DMS153 treated with DMSO at 0.1 percent for 48 hours (cell line): ENCODE measurements around the gene LETM1.

Experiments
- DNase-seq: peaks from one replicate; lab custom pipeline; 2025; ENCODE audit not compliant: unreplicated experiment; lab: John Stamatoyannopoulos, UW

LETM1 gene

GRCh38 chr4:1808851-1809753, 46.9 kb downstream of the LETM1 start:
- no peak for DNase-seq

GRCh38 chr4:1808396-1808795, 47.6 kb downstream of the LETM1 start:
- no peak for DNase-seq

- DNase-seq, result no peak
Observed at GRCh38 chr4:1807332-1807777, 48.6 kb downstream of the LETM1 start.

- no peak for DNase-seq
Observed at GRCh38 chr4:1806596-1807331, 49.2 kb downstream of the LETM1 start.

GRCh38 chr4:1806223-1806564, 49.8 kb downstream of the LETM1 start:
- no peak for DNase-seq

GRCh38 chr4:1805493-1806222, 50.3 kb downstream of the LETM1 start:
- DNase-seq, result no peak

DNA sequence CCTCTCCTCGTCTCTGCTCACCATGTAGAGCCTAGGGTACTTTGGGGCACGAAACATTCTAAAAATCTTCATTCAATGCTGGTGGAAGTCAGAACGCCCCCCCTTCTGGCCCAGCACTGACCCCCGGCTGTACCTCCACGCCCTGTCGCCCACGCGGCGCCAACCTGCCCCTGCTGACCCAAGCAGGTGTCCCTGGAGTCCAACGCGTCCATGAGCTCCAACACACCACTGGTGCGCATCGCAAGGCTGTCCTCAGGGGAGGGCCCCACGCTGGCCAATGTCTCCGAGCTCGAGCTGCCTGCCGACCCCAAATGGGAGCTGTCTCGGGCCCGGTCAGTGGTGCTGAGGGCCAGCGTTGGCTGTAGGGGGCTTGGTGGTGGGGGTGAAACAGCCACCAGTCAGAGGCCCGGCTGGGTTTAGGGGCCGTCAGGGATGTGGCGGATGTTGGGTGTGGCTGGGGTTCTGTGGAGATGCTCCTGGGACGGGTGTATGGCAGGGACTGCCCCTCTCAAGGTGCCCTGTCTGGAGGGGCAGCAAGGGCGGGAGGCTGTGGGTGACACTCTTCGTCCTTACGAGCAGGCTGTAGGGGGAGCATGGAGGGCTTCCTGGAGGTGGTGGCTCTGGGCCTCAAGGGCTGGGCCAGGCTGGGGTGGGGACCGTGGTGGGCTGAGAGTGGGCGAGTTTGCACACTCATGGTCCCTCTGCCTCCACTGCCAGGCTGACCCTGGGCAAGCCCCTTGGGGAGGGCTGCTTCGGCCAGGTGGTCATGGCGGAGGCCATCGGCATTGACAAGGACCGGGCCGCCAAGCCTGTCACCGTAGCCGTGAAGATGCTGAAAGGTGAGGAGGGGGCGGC, 51.1 kb downstream of the LETM1 start:
- no peak for DNase-seq

- DNase-seq, result no peak
Observed at GRCh38 chr4:1803523-1804423, 52.2 kb downstream of the LETM1 start.

- no peak for DNase-seq
Observed at GRCh38 chr4:1802720-1803522, 53.0 kb downstream of the LETM1 start.

DNA sequence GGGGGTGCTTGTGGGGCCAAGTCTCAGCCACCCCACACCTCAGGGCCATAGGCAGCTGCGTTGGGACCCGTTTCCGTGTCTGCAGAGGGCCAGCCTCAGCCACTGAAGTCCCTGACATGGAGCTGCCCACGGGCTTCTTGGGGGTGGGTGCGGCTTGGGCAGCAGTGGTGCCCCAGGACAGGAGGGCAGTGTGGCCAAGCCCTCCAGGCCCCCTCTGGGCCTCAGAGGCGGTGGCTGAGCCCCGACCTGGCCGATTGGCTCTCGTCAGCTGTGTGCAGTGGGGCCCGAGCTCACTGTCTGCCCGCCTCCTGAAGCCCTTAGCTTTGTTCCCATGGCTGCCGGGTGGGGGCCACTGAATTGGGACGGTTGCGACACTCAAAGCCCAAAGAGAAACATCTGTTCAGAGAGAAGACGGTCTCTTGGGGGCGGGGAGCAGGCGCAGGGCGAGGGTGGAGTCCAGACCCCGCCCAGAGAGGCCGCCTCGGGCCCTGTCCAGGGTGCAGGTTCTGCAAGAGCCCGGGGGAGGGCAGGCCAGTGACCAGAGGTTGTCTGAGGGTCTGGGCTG, 53.7 kb downstream of the LETM1 start:
- no peak for DNase-seq

DNA sequence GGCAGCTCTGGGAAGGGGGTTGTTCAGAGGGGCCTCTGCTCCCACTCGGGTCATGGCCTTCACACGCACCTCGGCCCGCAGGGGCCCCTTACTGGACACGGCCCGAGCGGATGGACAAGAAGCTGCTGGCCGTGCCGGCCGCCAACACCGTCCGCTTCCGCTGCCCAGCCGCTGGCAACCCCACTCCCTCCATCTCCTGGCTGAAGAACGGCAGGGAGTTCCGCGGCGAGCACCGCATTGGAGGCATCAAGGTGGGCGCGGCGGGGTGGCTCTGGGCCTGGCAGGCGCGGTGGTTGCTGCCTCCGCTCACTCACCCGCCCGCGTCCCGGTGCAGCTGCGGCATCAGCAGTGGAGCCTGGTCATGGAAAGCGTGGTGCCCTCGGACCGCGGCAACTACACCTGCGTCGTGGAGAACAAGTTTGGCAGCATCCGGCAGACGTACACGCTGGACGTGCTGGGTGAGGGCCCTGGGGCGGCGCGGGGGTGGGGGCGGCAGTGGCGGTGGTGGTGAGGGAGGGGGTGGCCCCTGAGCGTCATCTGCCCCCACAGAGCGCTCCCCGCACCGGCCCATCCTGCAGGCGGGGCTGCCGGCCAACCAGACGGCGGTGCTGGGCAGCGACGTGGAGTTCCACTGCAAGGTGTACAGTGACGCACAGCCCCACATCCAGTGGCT, 54.5 kb downstream of the LETM1 start:
- DNase-seq, result no peak

DNA sequence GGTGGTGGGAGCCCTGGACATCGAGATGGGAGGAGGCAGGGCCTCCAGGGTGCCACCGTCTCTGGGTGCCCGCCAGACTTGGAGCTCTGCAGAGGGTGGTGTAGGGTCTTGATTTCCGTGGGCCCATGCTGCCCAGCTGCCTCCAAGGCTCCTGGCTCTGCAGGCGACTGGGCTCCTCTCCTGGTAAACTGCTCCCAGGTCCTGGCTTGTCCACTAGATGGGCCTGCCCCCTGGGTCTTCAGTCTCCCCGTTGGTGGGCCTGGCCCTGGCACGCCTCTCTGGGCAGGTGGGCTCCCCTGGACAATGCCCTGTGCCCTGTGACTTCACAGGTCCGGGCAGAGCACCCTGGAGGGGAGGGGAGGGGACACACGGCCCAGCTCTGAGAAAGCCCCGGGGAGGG, 55.2 kb downstream of the LETM1 start:
- DNase-seq, result no peak

DNA sequence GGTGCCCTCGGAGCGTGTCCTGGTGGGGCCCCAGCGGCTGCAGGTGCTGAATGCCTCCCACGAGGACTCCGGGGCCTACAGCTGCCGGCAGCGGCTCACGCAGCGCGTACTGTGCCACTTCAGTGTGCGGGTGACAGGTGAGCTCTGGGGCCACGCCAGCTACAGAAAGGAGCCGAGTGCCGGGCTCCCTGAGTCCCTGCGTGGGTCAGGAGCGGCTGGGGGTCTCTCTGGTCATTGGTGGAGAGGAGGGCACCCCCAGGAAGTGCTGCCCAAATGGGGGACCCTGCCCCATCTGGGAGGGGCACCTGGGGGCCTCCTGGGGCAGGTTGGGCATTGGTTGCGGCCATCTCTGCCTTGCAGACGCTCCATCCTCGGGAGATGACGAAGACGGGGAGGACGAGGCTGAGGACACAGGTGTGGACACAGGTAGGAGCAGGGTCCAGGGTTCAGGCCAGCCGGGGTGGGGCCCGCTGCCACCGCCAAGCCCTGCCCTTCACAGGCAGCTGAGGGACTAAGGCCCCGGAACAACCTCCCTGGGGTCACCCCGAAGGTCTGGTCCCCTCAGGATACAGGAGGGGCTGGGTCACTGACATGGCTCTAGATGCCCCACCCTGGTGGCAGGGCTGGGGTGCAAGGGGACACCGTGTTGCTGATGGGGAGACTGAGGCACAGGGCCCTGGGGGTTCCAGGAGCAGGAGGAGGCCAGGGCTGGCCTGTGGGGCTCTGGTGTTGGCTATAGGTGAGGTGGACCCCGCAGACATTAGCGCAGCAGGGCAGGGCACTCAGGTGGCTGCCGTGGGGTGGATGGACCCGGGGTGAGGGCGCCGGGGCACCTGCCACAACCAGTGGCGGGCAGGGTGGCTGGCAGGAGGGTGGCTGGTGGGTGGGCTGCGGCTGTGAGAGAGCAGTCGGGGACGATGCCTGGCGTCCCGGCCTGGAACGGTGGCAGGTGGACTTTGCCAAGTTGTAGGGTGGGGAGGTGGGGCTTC, 56.3 kb downstream of the LETM1 start:
- DNase-seq, result no peak

- DNase-seq, result no peak
Observed at GRCh38 chr4:1798580-1799386, 57.2 kb downstream of the LETM1 start.

DNA sequence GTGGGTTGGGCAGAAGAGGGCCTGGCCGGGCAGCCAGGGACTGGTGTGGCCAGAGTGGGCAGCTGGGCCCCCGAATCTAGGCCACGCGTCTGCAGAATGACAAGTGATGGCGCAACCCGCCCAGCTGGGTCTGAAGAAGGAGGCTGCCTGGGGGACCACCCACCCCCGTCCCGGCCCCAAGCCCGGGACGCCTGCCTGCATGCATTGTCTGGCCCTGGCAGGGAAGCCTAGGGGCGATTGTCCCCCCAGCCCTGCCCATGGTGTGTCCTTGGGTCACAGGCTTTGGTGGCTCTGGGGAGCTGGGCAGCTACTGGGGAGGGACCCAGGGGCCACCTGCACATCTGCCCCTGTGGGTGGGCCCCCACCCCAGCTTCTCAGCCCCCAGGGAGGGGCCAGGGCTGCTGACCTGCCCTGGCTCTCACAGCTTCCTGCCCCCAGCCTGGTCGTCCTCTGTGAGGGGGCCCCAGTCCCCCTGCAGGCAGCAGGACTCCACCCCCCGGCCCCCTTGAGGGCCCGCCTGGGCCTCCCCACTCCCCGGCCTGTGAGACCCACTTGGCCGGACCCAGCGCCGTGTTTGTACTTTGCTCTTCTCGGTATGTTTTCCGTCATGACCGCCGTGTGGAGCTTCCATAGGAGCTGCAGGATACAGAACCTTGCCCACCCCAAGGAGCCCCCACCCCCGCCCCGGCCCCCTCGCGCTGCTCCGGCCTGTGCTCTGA, 57.9 kb downstream of the LETM1 start:
- DNase-seq, result no peak
